Activated CD4-positive, CD25-positive, alpha-beta regulatory T cell treated with anti-CD3 and anti-CD28 coated beads, Interleukin-2, amount 50 U/mL, for 72 hours (primary cell): ENCODE measurements around the gene IL17RB.

Experiments used
- DNase-seq: peaks from one replicate; pipeline ENCODE4 v3.0.0; 2021

The IL17RB gene

GRCh38 chr3:53865732-53866499 lies 19.5 kb downstream of the IL17RB start:
- DNase-seq = no peak

- DNase-seq = no peak
Observed at GRCh38 chr3:53880396-53881345, 34.3 kb downstream of the IL17RB start.

GRCh38 chr3:53881691-53882593 lies 35.6 kb downstream of the IL17RB start, which contains the start of gene ACTR8:
Gene ACTR8 (minus strand): TSS chr3:53882152. CDS start chr3:53882101, 51 bp downstream.
- peak; percentile 90 for DNase-seq

- DNase-seq = no peak
Observed at GRCh38 chr3:53883008-53883407, 36.6 kb downstream of the IL17RB start.

GRCh38 chr3:53884623-53885022 lies 38.3 kb downstream of the IL17RB start:
- DNase-seq = no peak

- DNase-seq = no peak
Observed at GRCh38 chr3:53885239-53885638, 38.9 kb downstream of the IL17RB start.

GRCh38 chr3:53887446-53887845 lies 41.1 kb downstream of the IL17RB start:
- no peak for DNase-seq

GRCh38 chr3:53888232-53888631 lies 41.9 kb downstream of the IL17RB start:
- DNase-seq = no peak

- DNase-seq = peak; percentile 40
Observed at GRCh38 chr3:53890726-53891475, 44.5 kb downstream of the IL17RB start.

GRCh38 chr3:53891497-53892285 lies 45.3 kb downstream of the IL17RB start, which contains the start of gene SELENOK:
Gene SELENOK (minus strand): TSS chr3:53891859.
- peak; percentile 94 for DNase-seq

GRCh38 chr3:53892286-53892637 lies 45.9 kb downstream of the IL17RB start:
- no peak for DNase-seq

- DNase-seq = no peak
Observed at GRCh38 chr3:53899750-53900149, 53.4 kb downstream of the IL17RB start.

- DNase-seq = no peak
Observed at GRCh38 chr3:53900666-53901331, 54.4 kb downstream of the IL17RB start.

GRCh38 chr3:53902067-53902466 lies 55.7 kb downstream of the IL17RB start:
- DNase-seq = no peak

GRCh38 chr3:53902711-53903110 lies 56.3 kb downstream of the IL17RB start:
- DNase-seq = no peak

GRCh38 chr3:53913401-53913800 lies 67.0 kb downstream of the IL17RB start:
- DNase-seq = no peak
